OCI-M2 (cell line): ENCODE data around the gene BSN.
"Not testable (repeated sequence)": the region's sequence is repeated elsewhere in the genome, so short reads cannot be mapped to it uniquely, and the experiment has no call there.

ENCODE experiments used
- DNase-seq: peaks from one replicate; lab custom pipeline; 2025; ENCODE audit not compliant: unreplicated experiment; lab: John Stamatoyannopoulos, UW

The BSN gene

GRCh38 chr3:49673121-49673714 lies 118.9 kb downstream of the BSN start:
- DNase-seq: no peak

GRCh38 chr3:49673715-49674496 lies 119.6 kb downstream of the BSN start, which contains the start of gene APEH:
Gene APEH, plus strand, starts transcription at chr3:49674351. Its CDS starts 51 bp downstream, at chr3:49674402.
- no peak for DNase-seq

- no peak for DNase-seq
Observed at GRCh38 chr3:49674497-49674983, 120.3 kb downstream of the BSN start.

- DNase-seq: no peak
Observed at GRCh38 chr3:49675912-49676311, 121.6 kb downstream of the BSN start.

GRCh38 chr3:49680493-49681231 lies 126.4 kb downstream of the BSN start:
- DNase-seq: no peak

- DNase-seq: no peak
Observed at GRCh38 chr3:49681232-49681522, 126.9 kb downstream of the BSN start.

- DNase-seq: no peak
Observed at GRCh38 chr3:49681543-49681942, 127.3 kb downstream of the BSN start.

- no peak for DNase-seq
Observed at GRCh38 chr3:49683162-49683561, 128.9 kb downstream of the BSN start.

GRCh38 chr3:49684453-49684852 lies 130.2 kb downstream of the BSN start:
- not testable (repeated sequence) for DNase-seq

GRCh38 chr3:49685103-49685502 lies 130.8 kb downstream of the BSN start:
- DNase-seq: not testable (repeated sequence)

GRCh38 chr3:49685846-49686245 lies 131.6 kb downstream of the BSN start:
- DNase-seq: not testable (repeated sequence)

GRCh38 chr3:49686346-49686745 lies 132.1 kb downstream of the BSN start:
- DNase-seq: not testable (repeated sequence)

GRCh38 chr3:49686769-49687423 lies 132.6 kb downstream of the BSN start:
- DNase-seq: not testable (repeated sequence)

- DNase-seq: not testable (repeated sequence)
Observed at GRCh38 chr3:49687424-49687795, 133.1 kb downstream of the BSN start.

- not testable (repeated sequence) for DNase-seq
Observed at GRCh38 chr3:49688338-49689045, 134.2 kb downstream of the BSN start.

GRCh38 chr3:49689046-49689907 lies 135.0 kb downstream of the BSN start, which contains the start of the genes MST1 and RNF123:
Gene MST1, minus strand, starts transcription at chr3:49689474. Its CDS starts 783 bp downstream, at chr3:49688691.
Gene RNF123, plus strand, starts transcription at chr3:49689557. Its CDS starts 1,609 bp downstream, at chr3:49691166.
- DNase-seq: no peak

GRCh38 chr3:49689908-49690624 lies 135.8 kb downstream of the BSN start:
- DNase-seq: not testable (repeated sequence)

GRCh38 chr3:49690856-49691255 lies 136.6 kb downstream of the BSN start:
- DNase-seq: not testable (repeated sequence)

- DNase-seq: not testable (repeated sequence)
Observed at GRCh38 chr3:49691481-49691880, 137.2 kb downstream of the BSN start.
